Hepatic stellate cell (primary cell): ENCODE results near the gene MGLL.
"Not testable (repeated sequence)": the region's sequence is repeated elsewhere in the genome, so short reads cannot be mapped to it uniquely, and the experiment has no call there.

Source experiments
- DNase-seq: peaks from one replicate; pipeline ENCODE4 v3.0.0; 2011; ENCODE audit warnings: low spot score

Gene MGLL

DNA sequence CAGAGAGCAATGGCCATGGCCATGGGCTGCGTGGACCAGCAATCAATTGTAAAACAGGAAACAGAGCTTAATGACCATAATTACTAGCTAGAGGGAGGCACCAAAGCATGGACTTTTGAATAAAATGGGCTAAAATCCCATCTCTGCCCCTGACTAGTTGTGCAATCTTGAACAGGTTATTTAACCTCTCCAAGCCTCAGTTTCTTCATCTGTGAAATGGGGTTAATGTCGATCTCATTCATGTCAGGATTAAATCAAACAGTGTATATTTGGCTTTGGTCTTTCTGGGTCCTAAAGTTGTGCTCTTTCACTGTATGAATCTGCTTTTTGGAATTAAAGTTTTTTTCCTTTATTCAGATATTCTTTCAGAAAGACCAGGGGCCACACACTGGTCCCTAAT is 113.5 kb downstream of the MGLL start:
- DNase-seq: no peak

DNA sequence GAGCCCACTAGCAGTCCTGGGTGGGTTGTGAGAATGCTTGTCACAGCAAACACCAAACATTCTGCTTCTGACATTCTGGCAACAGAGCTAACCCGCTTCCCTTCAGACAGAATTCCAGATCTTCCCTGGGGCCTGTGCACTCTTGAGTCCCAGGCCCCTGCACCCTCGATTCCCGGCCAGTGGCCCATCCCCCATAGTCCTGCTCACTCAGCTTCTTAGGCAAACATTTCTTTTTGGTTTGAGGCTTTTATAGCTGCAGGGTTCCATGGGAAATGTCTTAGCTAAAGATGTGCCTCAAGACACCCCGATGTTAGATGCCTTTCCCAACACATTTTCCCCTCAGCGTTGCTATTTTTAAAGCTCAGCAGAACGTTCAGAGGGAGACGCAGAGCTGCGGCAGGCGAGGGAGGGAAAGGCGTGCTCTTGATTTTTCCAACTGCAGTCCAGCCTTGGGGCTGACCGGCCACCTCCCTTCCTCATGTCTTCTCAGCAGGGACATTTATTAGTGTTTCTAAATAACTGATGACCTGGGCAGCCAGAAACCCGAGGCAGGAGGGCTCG is 114.4 kb downstream of the MGLL start:
- DNase-seq: no peak

DNA sequence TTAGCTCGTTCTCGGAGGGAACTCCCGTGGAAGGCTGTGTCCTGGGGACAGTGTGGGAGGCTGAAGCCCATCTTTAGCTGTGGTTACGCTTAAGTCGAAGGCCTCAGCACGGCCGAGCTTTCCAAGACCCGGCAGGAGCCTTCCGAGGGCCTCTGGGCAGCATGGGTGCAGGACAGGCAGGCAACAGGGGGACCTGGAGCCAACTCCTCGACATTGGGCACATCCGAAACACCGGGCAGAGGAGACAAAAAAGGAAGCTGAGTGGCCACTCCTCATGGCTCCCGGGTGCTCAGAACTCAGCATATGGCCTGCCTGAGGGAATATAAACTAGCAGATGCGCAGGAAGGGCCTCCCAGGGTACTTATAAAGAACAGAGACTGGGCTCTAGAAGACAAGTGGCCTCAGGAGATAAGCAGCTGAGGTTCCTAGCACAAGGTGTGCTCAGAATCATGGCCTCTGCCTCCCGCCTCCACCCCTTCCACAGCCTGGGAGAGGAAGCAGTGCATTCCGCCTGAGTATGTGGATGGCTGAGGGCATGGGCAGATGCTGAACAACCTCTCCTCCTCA is 115.4 kb downstream of the MGLL start:
- DNase-seq: no peak

DNA sequence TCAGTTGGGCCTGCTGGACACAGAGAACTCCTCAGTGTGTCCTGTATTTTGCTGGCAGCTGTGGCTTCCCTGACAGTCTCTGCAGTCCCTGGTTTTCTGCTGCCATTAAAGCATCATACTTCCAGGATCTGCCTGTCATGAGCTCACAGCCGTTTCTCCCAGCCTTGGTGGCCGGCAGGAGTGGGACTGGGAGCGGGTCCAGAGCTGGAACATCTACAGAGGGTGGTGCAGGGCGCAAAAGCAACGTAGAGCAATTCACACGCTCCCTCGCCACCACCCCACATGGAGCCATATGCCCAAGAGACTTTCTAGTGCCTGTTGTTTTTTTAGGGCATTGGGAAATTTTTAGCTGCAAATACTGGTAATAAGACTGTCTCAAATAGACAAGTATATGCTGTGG is 116.0 kb downstream of the MGLL start:
- DNase-seq: no peak

DNA sequence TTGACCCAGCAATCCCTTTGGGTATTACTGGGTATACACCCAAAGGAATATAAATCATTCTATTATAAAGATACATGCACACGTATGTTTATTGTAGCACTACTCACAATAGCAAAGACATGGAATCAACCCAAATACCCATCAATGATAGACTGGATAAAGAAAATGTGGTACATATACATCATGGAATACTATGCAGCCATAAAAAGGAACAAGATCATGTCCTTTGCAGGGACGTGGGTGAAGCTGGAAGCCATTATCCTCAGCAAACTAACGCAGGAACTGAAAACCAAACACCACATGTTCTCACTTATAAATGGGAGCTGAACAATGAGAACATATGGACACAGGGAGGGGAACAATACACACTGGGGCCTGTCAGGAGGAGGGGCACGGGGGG is 117.5 kb downstream of the MGLL start:
- DNase-seq: not testable (repeated sequence)

DNA sequence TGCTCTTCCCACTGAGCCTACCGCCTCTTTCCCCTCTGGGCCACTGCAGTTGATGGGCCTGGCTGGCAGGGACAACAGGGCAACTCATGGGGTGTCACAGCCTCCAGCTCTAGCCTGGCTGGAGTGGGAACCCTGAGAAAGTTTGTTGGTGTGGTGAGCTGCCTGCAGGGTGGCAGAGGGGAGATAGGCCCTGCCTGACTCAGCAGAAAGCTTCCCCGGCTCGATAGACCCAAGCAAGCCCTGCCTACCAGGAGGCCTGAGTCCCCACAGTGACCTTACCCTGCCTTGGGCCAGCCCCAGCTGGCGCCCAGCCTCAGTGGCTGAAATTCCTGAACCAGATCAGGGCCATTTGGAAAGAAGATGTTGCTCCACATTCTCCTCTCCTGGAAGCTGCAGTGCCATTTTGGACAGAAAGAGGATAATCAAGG is 120.2 kb downstream of the MGLL start:
- no peak for DNase-seq

DNA sequence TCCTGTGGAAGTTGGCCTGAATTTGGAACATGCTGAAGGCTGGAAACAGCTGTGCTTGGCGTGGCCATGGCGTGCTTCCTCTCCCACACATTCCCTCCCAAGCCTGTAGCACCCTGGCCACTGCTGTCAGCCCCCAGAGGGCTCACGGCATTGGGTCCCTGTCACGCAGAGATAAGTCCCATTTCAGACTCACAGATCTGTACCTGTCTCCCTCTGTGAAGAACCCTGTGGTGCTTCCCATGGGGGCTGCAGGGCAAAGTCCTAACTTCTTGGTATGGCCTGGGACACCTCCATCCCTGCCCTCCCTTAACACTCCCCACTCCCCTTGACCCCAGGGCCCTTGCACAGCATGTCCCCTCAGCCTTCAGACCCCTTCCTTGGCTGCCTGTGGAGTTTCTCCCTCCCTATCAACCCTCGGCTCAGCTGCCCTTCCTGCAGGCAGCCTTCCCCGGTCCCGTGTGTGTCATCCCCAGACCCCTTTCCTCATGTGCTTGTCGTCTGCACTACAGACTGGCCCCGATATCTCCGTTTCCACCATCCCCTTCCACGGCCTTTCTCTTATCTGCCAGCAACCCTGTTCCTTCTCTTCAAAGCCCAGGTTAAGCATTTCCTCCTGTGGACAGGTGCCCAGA is 120.9 kb downstream of the MGLL start:
- DNase-seq: no peak

DNA sequence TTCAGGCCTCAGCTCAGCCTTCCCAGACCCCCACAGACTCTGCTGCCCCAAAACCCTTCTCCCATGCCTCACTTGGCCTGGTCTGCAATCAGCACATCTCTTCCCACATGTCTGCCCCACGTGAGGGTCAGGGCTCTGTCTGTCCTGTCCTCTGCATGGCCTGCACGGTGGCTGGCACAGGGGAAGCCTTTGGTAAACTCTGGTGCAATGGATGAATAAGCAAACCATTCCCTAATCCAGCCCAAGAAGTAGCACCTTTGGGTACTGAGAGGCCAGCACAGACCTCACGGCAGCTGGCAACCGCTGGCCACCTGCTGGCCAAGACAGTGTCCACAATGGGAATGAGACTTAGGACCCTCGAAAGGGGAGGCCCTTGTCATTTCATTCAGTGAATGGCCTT is 121.9 kb downstream of the MGLL start:
- DNase-seq: no peak

DNA sequence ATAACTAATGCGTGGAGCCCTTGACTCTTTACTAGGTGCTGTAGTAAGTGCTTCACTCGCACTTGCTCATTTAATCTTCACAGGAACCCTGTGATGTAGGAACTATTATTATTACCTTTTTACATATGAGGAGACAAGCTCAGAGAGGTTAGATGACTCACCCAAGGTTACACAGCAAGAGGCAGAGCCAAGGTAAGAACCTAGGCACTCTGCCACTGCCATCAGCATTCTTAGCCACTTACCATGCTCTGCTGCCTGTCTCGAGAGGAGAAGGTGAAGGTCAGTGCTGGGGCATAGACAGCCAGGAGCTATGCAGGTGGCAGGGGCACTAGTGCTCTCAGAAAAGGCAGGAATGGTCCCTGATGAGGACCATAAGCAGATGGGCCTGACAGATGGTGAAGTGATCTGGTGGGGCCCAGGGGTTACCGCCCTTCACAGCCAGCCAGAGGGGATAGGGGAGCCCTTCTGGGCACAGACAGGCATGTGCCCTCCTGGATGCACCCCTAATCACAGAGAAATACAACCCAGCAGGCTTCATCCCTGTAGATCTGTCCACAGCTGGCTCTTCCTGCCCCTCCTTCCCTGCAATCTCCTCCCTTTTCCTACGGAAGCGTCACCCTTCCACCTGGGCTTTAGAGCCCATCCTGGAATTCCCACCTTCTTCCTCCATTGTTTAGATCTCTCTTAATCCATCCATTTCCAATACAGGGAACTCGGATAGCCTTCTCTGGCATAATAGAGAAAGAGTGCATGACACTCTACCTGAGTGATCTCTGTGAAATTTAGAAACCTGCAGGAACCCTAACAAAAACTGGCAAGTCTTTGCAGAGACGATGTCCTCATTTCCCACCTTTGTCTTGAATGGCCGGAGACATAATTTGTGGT is 122.7 kb downstream of the MGLL start:
- DNase-seq: no peak

DNA sequence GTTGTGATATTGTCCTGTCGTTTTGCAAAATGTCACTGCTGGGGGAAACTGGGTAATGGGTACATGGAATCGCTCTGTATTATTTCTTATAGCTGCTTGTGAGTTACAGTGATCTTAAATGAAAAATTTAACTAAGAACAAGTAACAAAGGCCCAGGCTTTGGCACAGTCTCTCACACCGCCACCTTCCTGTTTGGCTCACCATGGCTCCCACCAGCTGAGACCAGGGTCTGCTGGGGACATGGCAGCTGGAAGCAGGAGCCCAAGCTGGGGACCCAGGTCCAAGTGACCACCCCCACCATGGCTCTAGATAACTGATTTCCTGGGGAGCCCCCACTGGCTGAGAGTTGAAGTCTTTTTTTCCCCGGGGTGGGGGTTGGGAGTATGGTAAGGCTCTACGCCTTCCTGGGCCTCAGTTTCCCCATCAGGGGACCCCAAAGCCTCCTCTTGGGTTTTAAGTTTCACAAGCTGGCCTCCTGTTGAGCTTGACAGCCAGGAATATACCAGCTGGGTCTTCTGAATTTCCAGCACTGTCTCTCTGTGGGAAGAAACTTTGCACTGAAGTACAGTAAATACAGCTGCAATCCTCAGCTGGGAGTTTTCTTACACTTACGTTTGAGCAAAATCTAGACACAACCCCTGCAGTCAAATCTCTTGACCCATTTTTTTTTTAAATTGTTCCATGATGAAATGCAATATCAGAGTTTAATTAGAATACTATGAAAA is 123.5 kb downstream of the MGLL start:
- no peak for DNase-seq

DNA sequence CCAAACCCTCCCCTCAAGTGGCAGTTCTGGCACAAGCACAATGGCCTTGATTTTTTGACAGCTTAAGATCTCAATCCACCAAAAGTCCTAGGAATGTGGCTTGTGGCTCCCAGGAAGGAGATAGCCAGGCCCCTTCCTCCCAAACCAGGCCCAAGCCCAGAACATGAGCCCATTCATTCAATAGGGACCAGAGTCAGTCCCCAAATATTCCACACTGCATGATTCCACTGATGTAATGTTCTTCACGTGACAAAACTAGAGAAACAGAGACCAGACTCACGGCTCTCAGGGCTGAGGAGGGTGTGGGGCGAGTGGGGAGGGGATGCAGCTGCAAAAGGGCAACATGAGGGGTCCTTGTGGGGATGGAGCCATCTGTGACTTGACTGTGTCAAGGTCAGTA is 124.0 kb downstream of the MGLL start:
- DNase-seq: no peak

DNA sequence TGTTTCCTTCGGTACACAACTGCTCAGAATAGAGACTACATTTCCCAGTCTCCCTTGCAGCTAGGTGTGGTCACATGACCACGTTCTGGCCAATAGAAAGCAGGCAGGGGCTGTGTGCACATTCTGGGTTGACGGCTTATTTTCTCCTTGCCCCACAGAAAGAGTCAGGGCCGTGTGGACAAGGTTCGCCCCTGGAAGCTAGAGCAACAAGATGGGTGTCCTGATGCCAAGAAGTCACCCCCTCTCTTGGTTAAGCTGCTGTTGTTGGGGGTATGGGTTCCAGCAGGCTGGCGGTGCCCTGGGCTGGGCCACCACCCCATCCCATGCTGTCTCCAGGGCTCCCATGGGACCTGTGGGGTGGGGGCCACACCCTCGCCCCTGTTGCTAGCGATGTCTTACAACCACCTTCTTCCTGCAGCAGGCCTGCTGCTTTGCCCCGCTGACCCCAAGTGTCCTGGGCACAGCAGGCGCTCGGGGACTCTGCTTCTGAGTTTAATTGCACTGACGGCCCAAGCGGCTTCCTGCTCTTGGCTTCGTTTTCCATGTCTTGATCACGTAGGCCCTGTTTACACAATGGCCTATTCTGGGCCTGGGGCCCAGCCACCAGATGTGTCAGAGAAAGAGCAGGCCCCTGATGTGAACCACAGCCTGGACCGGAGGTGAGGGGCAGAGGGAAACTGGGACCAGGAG is 124.6 kb downstream of the MGLL start:
- peak; percentile 74 for DNase-seq

DNA sequence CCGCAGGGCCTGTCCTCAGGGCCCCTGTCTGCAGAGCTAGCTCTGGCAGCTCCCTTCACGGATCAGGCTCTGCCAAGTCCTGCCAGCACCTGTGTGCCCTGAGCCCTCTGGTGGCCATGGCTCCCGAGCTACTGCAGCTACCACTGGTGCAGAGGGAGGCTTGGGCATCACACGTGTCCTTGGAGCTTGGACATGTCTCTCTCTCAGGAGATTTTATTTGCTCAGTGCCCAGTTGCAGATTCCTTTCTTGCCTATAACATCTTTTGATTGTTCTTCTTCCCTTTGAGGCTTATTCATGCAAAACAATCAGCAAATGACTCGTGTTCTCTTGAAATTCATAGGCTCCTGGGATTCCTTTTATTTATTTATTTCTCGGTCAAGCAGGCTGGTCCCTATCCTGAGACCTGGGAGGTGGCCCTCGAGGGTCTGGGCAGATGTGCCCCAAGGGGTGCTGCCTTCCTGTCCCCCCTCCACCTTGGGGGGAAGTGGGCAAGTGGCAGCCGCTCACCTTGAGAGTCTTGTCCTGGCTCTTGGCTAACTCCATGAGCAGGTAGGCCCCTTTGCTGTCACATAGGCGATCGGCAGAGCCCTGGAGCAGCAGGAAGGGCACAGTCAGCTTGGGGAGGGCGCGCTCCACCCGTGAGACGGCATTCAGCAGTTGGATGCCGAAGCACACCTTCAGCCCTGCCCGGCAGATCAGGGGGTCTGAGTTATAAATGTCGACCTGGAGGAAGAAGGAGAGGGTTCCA is 127.7 kb downstream of the MGLL start:
- DNase-seq: no peak

DNA sequence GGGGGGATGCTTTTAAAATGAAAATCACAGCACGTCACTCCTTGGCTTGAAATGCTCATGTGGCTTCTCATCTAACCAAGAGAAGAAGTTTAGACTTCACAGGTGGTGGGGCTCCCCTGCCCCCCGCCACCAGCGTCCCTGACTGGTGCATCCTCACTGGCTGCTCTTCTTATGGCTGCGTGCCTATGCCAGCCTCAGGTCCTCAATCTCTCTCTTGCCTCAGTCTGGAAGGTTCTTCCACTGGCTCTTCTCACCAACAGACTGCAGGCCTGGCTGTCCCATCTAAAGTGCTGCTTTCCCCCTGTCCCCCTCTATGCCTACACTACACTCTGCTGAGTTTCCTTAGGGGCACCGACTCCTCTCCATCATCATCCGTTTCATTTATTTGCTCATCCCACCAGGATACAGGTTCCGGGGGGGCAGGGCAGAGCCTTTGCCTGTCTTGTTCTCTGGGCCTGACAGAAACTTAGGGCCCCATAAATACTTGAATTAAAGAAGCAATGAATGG is 128.9 kb downstream of the MGLL start:
- DNase-seq: no peak

DNA sequence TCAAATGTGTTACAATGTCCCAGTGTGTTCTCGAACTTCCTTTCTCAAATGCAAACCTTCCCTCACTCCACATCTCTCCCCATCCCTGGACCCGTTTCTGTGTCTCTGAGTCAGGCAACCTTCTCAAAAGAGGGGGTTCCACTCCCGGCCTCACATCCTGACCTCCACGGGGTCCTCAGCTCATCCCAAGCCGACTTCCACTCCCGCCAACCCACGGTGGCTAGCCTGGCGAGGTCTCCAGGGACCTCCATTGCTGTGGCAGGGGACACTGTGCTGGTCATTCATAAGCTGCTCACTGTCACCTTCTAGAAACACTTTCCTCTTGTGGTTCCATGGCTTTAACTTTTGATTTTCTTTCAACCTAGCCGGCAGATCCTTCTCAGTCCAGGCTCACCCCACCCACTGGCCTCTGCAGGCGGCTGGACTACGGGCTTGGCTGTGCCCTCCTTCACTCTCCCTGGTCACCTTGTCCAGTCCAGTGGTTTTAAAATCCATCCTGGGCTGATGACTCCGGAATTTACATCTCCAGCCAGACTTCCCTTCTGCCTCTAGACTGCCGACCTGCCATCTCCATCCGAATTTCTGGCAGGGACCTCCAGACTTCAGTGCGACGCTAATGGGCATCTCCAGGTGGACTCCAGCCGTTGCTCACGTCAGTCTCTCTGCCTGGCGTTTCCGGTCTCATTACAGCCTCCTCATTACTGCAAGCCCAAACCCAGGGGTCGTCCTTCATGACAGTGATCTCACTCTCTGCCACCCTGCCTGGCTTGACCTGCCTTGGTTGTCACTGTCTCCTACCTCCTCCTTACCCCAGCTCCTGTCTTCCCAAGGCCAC is 129.6 kb downstream of the MGLL start:
- no peak for DNase-seq

DNA sequence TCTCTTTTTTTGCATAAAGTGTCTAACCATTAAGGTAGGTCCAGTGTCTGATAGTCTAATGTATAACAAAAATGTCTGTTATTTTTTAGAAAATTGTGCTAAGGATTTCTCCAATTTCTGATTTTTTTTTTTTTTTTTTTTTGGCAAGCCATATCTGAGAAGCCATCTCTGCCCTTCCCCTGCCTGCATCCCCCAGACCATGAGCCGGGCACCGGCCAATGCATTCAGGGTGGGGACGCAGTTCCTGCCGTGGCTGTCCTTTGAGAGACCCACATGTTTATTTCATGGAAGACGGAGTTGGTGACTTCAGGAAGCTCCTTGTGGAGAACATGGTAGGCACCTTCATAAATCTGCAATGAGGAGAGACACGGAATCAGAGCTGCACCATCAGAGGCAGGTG is 130.3 kb downstream of the MGLL start:
- DNase-seq: no peak

DNA sequence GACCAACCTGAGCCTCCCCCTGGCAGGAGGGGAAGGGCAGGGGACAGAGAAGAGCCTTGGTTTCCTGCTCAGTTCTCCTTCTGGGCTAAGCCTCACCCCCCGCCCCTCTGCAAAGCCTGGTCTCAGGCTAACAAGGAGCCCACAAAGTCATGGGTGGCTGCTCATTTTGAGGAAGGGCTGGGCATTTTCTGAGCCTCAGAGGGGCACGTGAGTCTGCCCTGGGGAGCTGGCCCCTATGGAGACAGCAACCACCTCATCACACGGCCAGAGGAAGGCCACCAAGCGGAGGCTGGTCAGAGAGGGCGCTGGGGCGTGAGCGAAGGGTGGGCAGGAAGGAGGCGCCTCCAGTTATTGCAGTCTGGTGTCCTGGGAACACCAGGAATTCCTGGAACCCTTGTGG is 130.8 kb downstream of the MGLL start:
- DNase-seq: no peak

DNA sequence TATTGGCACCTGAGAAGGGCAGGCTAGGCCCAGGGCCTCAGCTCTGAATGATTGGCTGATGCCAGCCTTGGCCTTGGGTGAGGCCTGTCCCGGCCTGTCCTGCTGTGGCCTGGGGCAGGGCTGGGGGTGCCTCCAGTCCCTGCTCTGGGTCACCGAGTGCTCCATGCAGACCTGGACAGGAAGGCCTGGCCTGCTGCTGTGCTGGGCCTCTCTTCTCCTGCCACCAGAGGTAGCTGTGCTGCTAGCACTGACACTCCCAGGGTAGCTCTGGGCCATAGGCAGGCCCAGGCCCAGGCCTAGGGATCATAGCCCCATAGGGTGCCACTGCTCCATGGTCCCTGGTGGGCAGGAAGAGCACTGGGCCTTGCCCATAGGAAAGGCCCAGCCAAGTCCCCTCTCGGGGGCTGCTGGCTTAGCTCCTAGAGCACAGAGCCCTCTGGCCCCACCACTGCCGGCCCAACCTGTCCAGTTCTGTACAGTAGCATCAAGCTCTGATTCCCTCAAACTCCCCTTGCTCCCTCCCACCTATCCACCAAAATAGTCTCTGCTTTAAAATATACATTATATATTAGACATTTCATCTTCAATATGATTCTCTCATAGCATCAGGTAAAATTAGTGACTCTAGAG is 131.4 kb downstream of the MGLL start:
- peak; percentile 55 for DNase-seq

DNA sequence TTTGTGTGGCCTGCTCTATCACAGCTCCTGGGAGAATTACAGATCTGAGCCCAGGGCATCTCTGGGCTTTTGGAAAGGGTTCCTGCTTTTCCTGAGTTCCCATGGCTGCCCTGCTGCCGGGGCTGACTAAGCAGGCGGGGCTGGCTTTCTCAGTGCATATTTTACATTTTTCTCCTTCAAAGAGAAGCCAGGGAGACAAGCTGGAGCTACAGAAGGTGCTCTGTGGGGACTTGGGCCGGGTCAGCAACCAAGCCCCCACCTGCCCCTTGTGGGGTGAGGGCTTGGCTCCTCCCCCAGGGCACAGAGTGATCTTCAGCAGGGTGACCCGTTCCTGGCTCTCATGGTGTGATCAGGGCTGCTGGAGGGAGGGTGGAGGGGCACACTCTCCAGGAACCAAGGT is 132.2 kb downstream of the MGLL start:
- DNase-seq: peak; percentile 83
